PC-9 (cell line): ENCODE measurements around the gene AK8. TPM values are rescaled to one million over a fixed set of nuclear protein-coding genes. Genes with fewer than 3 reads are reported as not detected.

Experiments
- BruUV-seq: library from RNA; stranded (reverse); fragments of 400-500 nt; replicated peaks from 2 replicates; lab custom pipeline; 2021; lab: Mats Ljungman, UMichigan
- CTCF ChIA-PET: fragments of 300-600 bp; sonication (Branson Sonifier 250); formaldehyde crosslinking; loops from one replicate; lab custom pipeline; 2022; ENCODE audit warnings: antibody characterized with exemption; lab: Charles Lee
- POLR2A ChIA-PET: fragments of 300-600 bp; sonication (Branson Sonifier 250); formaldehyde crosslinking; loops from one replicate; lab custom pipeline; 2022; ENCODE audit warnings: antibody characterized with exemption; ENCODE audit not compliant: unreplicated experiment; lab: Charles Lee
- DNase-seq, 2 experiments: peaks; one replicate each; pipeline versions ENCODE4 v3.0.0 to v3.0.0-alpha.2; 2015 to 2022; ENCODE audit warnings: mixed read lengths in 1 of 2
- H2AFZ ChIP-seq: fragments of 200-600 bp; sonication (generic); 2 replicates; pipeline ENCODE4 v1.8.1; 2017; ENCODE audit warnings: antibody characterized with exemption
- H3F3A ChIP-seq: fragments of 200-600 bp; sonication (generic); 2 replicates; pipeline ENCODE4 v1.8.1; 2017; ENCODE audit warnings: antibody characterized with exemption, mild to moderate bottlenecking, low read depth; ENCODE audit not compliant: insufficient read depth
- H3K27ac ChIP-seq: fragments of 200-600 bp; sonication (generic); 2 replicates; pipeline ENCODE4 v1.6.1; 2016; ENCODE audit warnings: mixed run types
- H3K27me3 ChIP-seq: fragments of 200-600 bp; sonication (generic); 2 replicates; pipeline ENCODE4 v1.6.1; 2016; ENCODE audit warnings: low read depth, mixed run types; ENCODE audit not compliant: insufficient read depth
- H3K36me3 ChIP-seq: fragments of 200-600 bp; sonication (generic); 2 replicates; pipeline ENCODE4 v1.6.1; 2016; ENCODE audit warnings: low read depth, mixed run types
- H3K4me1 ChIP-seq: fragments of 200-600 bp; sonication (generic); replicated peaks from 2 replicates; pipeline ENCODE4 v1.6.1; 2016; ENCODE audit warnings: mixed run types; ENCODE audit not compliant: insufficient read depth
- H3K4me2 ChIP-seq: fragments of 200-600 bp; sonication (generic); 2 replicates; pipeline ENCODE4 v1.6.1; 2017; ENCODE audit warnings: mixed run types
- H3K4me3 ChIP-seq: fragments of 200-600 bp; sonication (generic); 2 replicates; pipeline ENCODE4 v1.6.1; 2016; ENCODE audit warnings: mixed run types
- H3K79me2 ChIP-seq: fragments of 200-600 bp; sonication (generic); 2 replicates; pipeline ENCODE4 v1.6.1; 2017; ENCODE audit warnings: low read depth, mixed run types
- H3K9me2 ChIP-seq: fragments of 200-600 bp; sonication (generic); 2 replicates; pipeline ENCODE4 v1.8.1; 2017; ENCODE audit warnings: mild to moderate bottlenecking; ENCODE audit not compliant: insufficient read depth
- H3K9me3 ChIP-seq: fragments of 200-600 bp; sonication (generic); 2 replicates; pipeline ENCODE4 v1.8.1; 2016; ENCODE audit warnings: low read depth; ENCODE audit not compliant: insufficient read depth
- H4K20me1 ChIP-seq: fragments of 200-600 bp; sonication (generic); 2 replicates; pipeline ENCODE4 v1.8.1; 2017; ENCODE audit not compliant: insufficient read depth
- EZH2 ChIP-seq: fragments of 200-600 bp; sonication (generic); IDR thresholded peaks from 2 replicates; pipeline ENCODE4 v1.8.0; 2017; ENCODE audit warnings: antibody characterized with exemption, low read depth
- intact Hi-C: fragments of 100-400 bp; cut with micrococcal nuclease; formaldehyde crosslinking; loops from one replicate; pipeline ENCODE4 v1.10.0; 2022; ENCODE audit not compliant: unreplicated experiment
- total RNA-seq: library from RNA; stranded (reverse); gene quantifications from 2 replicates; pipeline ENCODE4 v1.2.3, GENCODE V29; 2021
- TF ChIP-seq, protein P1 (sequence below): fragments of 200-600 bp; sonication (generic); conservative IDR thresholded peaks from 2 replicates; pipeline ENCODE4 v1.6.1; 2017; ENCODE audit warnings: mixed run types, antibody characterized with exemption, mild to moderate bottlenecking, moderate library complexity

Gene AK8
- total RNA-seq, 1 experiment from 2014 or later = 7.2 TPM

DNA sequence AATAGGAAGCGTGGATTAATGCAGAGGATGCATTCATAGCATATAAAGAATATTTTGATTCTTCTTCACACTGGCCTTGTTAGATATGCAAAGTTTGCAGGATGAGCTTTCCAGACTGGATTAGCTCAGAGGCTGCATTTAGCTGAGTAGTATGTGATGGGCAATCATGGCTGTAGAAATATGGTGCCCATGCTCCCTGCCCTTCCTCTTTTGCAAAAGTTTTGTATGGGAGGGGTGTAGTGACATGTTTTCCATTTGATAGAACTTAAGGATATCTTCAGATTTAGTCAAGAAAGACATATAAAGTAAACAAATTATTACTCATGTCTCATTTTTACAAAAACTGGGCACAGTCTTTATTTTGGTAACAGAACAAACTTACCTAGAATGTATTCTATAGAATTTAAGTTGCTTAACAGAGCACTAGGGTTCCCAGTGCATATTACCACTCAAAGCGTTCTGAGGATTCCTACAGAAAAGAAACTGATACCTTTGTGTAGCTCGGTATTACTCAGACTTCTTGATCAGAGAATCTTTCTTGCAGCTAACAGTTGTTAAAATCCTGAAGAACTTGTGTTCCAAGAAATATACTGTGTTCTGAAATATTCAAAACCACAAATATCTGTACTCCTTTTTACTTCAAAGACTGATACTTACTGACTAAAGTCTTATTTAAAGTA, 198.0 kb downstream of the AK8 start:
- no peak overlapping the region for H3K4me2 ChIP-seq
- H3K27ac ChIP-seq = no peak overlapping the region
- TF ChIP-seq, protein P1, sequence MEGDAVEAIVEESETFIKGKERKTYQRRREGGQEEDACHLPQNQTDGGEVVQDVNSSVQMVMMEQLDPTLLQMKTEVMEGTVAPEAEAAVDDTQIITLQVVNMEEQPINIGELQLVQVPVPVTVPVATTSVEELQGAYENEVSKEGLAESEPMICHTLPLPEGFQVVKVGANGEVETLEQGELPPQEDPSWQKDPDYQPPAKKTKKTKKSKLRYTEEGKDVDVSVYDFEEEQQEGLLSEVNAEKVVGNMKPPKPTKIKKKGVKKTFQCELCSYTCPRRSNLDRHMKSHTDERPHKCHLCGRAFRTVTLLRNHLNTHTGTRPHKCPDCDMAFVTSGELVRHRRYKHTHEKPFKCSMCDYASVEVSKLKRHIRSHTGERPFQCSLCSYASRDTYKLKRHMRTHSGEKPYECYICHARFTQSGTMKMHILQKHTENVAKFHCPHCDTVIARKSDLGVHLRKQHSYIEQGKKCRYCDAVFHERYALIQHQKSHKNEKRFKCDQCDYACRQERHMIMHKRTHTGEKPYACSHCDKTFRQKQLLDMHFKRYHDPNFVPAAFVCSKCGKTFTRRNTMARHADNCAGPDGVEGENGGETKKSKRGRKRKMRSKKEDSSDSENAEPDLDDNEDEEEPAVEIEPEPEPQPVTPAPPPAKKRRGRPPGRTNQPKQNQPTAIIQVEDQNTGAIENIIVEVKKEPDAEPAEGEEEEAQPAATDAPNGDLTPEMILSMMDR = no peak
- TF ChIP-seq EZH2 = no peak
- H3K9me2 ChIP-seq = no peaks in the 10 kb centered on the region
- no peaks in the 10 kb centered on the region for H3K27me3 ChIP-seq
- H3K9me3 ChIP-seq = no peaks in the 10 kb centered on the region
- no peaks in the 10 kb centered on the region; the same call in 1 of the 2 replicates for H3F3A ChIP-seq
- H3K79me2 ChIP-seq = peaks cover 64% of the 10 kb centered on the region
- peaks cover 81% of the 10 kb centered on the region for H4K20me1 ChIP-seq
- no peak overlapping the region for H3K4me3 ChIP-seq
- CTCF ChIA-PET = no interaction called here
- no peaks in the 10 kb centered on the region for H3K4me1 ChIP-seq
- H2AFZ ChIP-seq = no peak overlapping the region
- no TSS peak for BruUV-seq
- DNase-seq = no peak
- POLR2A ChIA-PET = interaction anchor here (0.6 kb wide), 1 partner anchor 9 kb away, joined by 3 read pairs; no protein-coding TSS in a partner anchor
- H3K36me3 ChIP-seq = peaks cover 14% of the 10 kb centered on the region
- intact Hi-C loops = no loop called here

DNA sequence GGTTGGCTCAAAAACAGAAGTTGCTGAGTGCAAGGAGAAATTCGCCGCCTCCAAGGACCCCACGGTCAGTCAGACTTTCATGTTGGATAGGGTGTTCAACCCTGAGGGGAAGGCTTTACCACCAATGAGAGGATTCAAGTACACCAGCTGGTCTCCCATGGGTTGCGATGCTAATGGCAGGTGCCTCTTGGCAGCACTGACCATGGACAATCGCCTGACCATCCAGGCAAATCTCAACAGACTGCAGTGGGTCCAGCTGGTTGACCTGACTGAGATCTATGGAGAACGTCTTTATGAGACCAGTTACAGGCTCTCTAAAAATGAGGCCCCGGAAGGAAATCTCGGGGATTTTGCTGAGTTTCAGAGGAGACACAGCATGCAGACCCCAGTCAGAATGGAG, 200.1 kb downstream of the AK8 start:
- ChIA-PET POLR2A (no interaction called here), CTCF (no interaction called here)
- Histone ChIP-seq H3K4me1 (0 out of 2 replicates have a peak, but pooled peaks cover 4% of the 10 kb centered on the region), H3F3A (no peaks in the 10 kb centered on the region; the same call in 1 of the 2 replicates), H3K4me3 (no peak overlapping the region), H3K9me2 (no peaks in the 10 kb centered on the region), H3K4me2 (no peak overlapping the region), H4K20me1 (peaks cover 92% of the 10 kb centered on the region), H3K27ac (no peak overlapping the region), H3K79me2 (peaks cover 85% of the 10 kb centered on the region), H2AFZ (no peak overlapping the region), H3K36me3 (peaks cover 7% of the 10 kb centered on the region), H3K9me3 (no peaks in the 10 kb centered on the region), H3K27me3 (no peaks in the 10 kb centered on the region)
- intact Hi-C loops = no loop called here
- DNase-seq = no peak
- TF ChIP-seq, protein P1 = no peak
- no peak for TF ChIP-seq EZH2
- BruUV-seq = no TSS peak

Other genes with a start within 250 kb of the AK8 start
- gene DDX31, start 208.3 kb downstream of the AK8 start, total RNA-seq = 19.2 and 21.5 TPM in 2 replicates
- gene GTF3C4, start 207.8 kb downstream of the AK8 start, total RNA-seq = 24.7 and 26.9 TPM in 2 replicates
- 18.4 and 19.2 TPM in 2 replicates for gene SPACA9, start 614 bp upstream of the AK8 start, total RNA-seq
- 51.2 and 61.0 TPM in 2 replicates for gene TSC1, start 66.3 kb upstream of the AK8 start, total RNA-seq
- not detected in 2 replicates for gene GFI1B, start 100.4 kb upstream of the AK8 start, total RNA-seq
- gene GTF3C5, start 152.7 kb upstream of the AK8 start, total RNA-seq = 79.6 and 107 TPM in 2 replicates
- 2.7 TPM in 2 replicates for gene CEL, start 183.7 kb upstream of the AK8 start, total RNA-seq
- 24.8 and 30.0 TPM in 2 replicates for gene RALGDS, start 243.0 kb upstream of the AK8 start, total RNA-seq